CD4-positive, alpha-beta T cell treated with Interleukin-17A for 1 hour (primary cell): ENCODE results near the gene CA5B.
"Not testable (repeated sequence)": the region's sequence is repeated elsewhere in the genome, so short reads cannot be mapped to it uniquely, and the experiment has no call there.

Source experiments
- DNase-seq: peaks from one replicate; pipeline ENCODE4 v3.0.0-alpha.2; 2020

CA5B gene

GRCh38 chrX:15814771-15815365 lies 76.8 kb downstream of the CA5B start:
- DNase-seq = peak; percentile 3

- peak; percentile 29 for DNase-seq
These were observed 77.8 kb downstream of the CA5B start for GRCh38 chrX:15815779-15816437.

GRCh38 chrX:15816438-15816809 lies 78.4 kb downstream of the CA5B start:
- DNase-seq = no peak

GRCh38 chrX:15816886-15817285 lies 78.8 kb downstream of the CA5B start:
- peak; percentile 55 for DNase-seq

- DNase-seq = no peak
These were observed 82.3 kb downstream of the CA5B start for GRCh38 chrX:15820106-15821073.

- DNase-seq = no peak
These were observed 84.9 kb downstream of the CA5B start for GRCh38 chrX:15822922-15823321.

- no peak for DNase-seq
These were observed 87.9 kb downstream of the CA5B start for GRCh38 chrX:15825936-15826335.

- DNase-seq = no peak
These were observed 91.1 kb downstream of the CA5B start for GRCh38 chrX:15829217-15829616.

GRCh38 chrX:15831347-15831746 lies 93.3 kb downstream of the CA5B start:
- not testable (repeated sequence) for DNase-seq

- DNase-seq = no peak
These were observed 96.0 kb downstream of the CA5B start for GRCh38 chrX:15834053-15834452.

GRCh38 chrX:15834827-15835595 lies 96.9 kb downstream of the CA5B start:
- no peak for DNase-seq
